Panc1 (cell line): Measurements from ENCODE around the gene TOMM70. TPM values are rescaled to one million over a fixed set of nuclear protein-coding genes. Genes with fewer than 3 reads are reported as not detected.

Experiments
- ATAC-seq: fragments of 200-7000 bp; cut with Tn5 transposase; 2 replicates; pipeline ENCODE4 v1.9.1; 2020; ENCODE audit warnings: mild to moderate bottlenecking, moderate library complexity
- BruUV-seq: library from RNA; stranded (reverse); fragments of 400-500 nt; replicated peaks from 2 replicates; lab custom pipeline; 2021; lab: Mats Ljungman, UMichigan
- CTCF ChIA-PET: fragments of 300-600 bp; sonication (Branson Sonifier 250); formaldehyde crosslinking; loops from one replicate; lab custom pipeline; 2022; ENCODE audit warnings: antibody characterized with exemption; lab: Charles Lee
- POLR2A ChIA-PET: fragments of 300-600 bp; sonication (Branson Sonifier 250); formaldehyde crosslinking; loops from one replicate; lab custom pipeline; 2022; ENCODE audit warnings: antibody characterized with exemption; lab: Charles Lee
- DNase-seq: peaks from one replicate; pipeline ENCODE4 v3.0.0-alpha.2; 2010; ENCODE audit warnings: low read depth, low spot score
- H3K27ac ChIP-seq: 2 replicates; pipeline ENCODE4 v1.5.1; 2011; ENCODE audit warnings: mild to moderate bottlenecking, low read length, inconsistent platforms
- H3K27me3 ChIP-seq: fragments of 200-500 bp; sonication (Bioruptor generic); 2 replicates; pipeline ENCODE4 v1.6.0; 2014; ENCODE audit warnings: low read length, inconsistent platforms; ENCODE audit not compliant: control insufficient read depth, insufficient read depth
- H3K36me3 ChIP-seq: fragments of 200-500 bp; sonication (Bioruptor generic); 2 replicates; pipeline ENCODE4 v1.5.1; 2014; ENCODE audit warnings: inconsistent platforms, mild to moderate bottlenecking, low read length, moderate library complexity; ENCODE audit not compliant: control insufficient read depth, insufficient read depth
- H3K4me1 ChIP-seq: 2 replicates; pipeline ENCODE4 v1.5.1; 2011; ENCODE audit warnings: inconsistent platforms, mild to moderate bottlenecking, low read length, moderate library complexity; ENCODE audit not compliant: control insufficient read depth, insufficient read depth
- H3K4me3 ChIP-seq, 2 experiments: 2 replicates each; pipeline ENCODE4 v1.5.1; 2011 to 2012; ENCODE audit warnings: low read depth in 2 of 2, low read length in 2 of 2, mild to moderate bottlenecking in 2 of 2, inconsistent platforms in 1 of 2, moderate library complexity in 1 of 2
- H3K9me3 ChIP-seq: fragments of 200-500 bp; sonication (Bioruptor generic); 2 replicates; pipeline ENCODE4 v1.5.1; 2014; ENCODE audit warnings: low read depth, mild to moderate bottlenecking, inconsistent platforms, low read length, moderate library complexity; ENCODE audit not compliant: control insufficient read depth, insufficient read depth
- POLR2AphosphoS5 ChIP-seq: IDR thresholded peaks from 2 replicates; pipeline ENCODE4 v1.6.1; 2012; ENCODE audit warnings: mild to moderate bottlenecking, low read depth, low read length, moderate library complexity
- SIN3A ChIP-seq: IDR thresholded peaks from 2 replicates; pipeline ENCODE4 v1.6.1; 2012; ENCODE audit warnings: low read depth, mild to moderate bottlenecking, low read length, moderate library complexity, borderline replicate concordance; ENCODE audit not compliant: insufficient read depth
- TCF7L2 ChIP-seq: IDR thresholded peaks from 2 replicates; pipeline ENCODE4 v1.6.1; 2011; ENCODE audit warnings: mild to moderate bottlenecking, low read depth, low read length, inconsistent platforms
- in situ Hi-C: cut with HindIII; loops from 2 replicates; pipeline ENCODE4 v1.10.0; 2016; ENCODE audit warnings: low sequenced_read_pairs, low pct_unique_long_range_greater_than_20kb
- intact Hi-C: fragments of 100-400 bp; cut with micrococcal nuclease; formaldehyde crosslinking; loops from one replicate; pipeline ENCODE4 v1.10.0; 2022; ENCODE audit not compliant: unreplicated experiment
- total RNA-seq: library from RNA; stranded (reverse); gene quantifications from one replicate; pipeline ENCODE4 v1.2.1, GENCODE V29; 2021; ENCODE audit not compliant: unreplicated experiment
- TF ChIP-seq, protein P1 (sequence below): fragments of 450-650 bp; IDR thresholded peaks from 2 replicates; pipeline ENCODE4 v1.5.1; 2017; ENCODE audit warnings: mild to moderate bottlenecking
- TF ChIP-seq, protein P2 (sequence below), 2 experiments: IDR thresholded peaks; 2 replicates each; pipeline ENCODE4 v1.6.1; 2011 to 2012; ENCODE audit warnings: low read depth in 2 of 2, control low read depth in 1 of 2, low read length in 1 of 2, mild to moderate bottlenecking in 1 of 2, moderate library complexity in 1 of 2; ENCODE audit not compliant: insufficient read depth in 1 of 2

The TOMM70 gene
- total RNA-seq, 1 experiment from 2014 or later: 55.7 TPM

DNA sequence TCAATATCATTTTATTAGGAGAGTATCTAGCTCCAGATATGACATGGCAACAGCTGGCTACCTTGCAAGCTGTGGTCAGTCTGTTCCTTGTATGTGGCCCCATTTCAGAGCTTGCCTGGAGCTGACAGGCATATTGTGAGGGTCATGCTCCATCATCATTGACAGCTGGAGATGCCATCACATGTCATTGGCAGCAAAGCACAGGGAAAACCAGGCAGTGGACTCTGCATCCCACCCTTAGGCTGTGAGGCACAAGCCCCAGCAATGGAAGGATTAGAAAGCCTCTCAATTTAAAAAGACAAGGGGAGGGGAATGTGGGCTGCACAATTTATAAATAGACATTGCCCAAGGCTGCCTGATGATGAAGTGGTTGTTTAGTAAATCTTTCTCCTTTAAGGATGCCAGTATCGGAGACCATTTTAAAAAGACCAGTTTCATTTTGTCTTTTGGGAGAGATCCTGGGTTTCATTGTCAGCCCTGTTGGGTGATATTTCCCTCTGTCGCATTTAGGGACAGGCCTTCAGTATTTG is 28.4 kb upstream of the TOMM70 start:
- POLR2A ChIA-PET: no interaction called here
- Histone ChIP-seq H3K9me3 (no peaks in the 10 kb centered on the region), H3K27me3 (peaks cover 8% of the 10 kb centered on the region), H3K4me3 (no peak overlapping the region), H3K27ac (no peak overlapping the region), H3K4me1 (no peaks in the 10 kb centered on the region), H3K36me3 (no peaks in the 10 kb centered on the region)
- CTCF ChIA-PET: no interaction called here
- BruUV-seq: no TSS peak
- no peak for TF ChIP-seq POLR2AphosphoS5
- TF ChIP-seq, protein P1, sequence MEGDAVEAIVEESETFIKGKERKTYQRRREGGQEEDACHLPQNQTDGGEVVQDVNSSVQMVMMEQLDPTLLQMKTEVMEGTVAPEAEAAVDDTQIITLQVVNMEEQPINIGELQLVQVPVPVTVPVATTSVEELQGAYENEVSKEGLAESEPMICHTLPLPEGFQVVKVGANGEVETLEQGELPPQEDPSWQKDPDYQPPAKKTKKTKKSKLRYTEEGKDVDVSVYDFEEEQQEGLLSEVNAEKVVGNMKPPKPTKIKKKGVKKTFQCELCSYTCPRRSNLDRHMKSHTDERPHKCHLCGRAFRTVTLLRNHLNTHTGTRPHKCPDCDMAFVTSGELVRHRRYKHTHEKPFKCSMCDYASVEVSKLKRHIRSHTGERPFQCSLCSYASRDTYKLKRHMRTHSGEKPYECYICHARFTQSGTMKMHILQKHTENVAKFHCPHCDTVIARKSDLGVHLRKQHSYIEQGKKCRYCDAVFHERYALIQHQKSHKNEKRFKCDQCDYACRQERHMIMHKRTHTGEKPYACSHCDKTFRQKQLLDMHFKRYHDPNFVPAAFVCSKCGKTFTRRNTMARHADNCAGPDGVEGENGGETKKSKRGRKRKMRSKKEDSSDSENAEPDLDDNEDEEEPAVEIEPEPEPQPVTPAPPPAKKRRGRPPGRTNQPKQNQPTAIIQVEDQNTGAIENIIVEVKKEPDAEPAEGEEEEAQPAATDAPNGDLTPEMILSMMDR: no peak
- TF ChIP-seq, protein P2, sequence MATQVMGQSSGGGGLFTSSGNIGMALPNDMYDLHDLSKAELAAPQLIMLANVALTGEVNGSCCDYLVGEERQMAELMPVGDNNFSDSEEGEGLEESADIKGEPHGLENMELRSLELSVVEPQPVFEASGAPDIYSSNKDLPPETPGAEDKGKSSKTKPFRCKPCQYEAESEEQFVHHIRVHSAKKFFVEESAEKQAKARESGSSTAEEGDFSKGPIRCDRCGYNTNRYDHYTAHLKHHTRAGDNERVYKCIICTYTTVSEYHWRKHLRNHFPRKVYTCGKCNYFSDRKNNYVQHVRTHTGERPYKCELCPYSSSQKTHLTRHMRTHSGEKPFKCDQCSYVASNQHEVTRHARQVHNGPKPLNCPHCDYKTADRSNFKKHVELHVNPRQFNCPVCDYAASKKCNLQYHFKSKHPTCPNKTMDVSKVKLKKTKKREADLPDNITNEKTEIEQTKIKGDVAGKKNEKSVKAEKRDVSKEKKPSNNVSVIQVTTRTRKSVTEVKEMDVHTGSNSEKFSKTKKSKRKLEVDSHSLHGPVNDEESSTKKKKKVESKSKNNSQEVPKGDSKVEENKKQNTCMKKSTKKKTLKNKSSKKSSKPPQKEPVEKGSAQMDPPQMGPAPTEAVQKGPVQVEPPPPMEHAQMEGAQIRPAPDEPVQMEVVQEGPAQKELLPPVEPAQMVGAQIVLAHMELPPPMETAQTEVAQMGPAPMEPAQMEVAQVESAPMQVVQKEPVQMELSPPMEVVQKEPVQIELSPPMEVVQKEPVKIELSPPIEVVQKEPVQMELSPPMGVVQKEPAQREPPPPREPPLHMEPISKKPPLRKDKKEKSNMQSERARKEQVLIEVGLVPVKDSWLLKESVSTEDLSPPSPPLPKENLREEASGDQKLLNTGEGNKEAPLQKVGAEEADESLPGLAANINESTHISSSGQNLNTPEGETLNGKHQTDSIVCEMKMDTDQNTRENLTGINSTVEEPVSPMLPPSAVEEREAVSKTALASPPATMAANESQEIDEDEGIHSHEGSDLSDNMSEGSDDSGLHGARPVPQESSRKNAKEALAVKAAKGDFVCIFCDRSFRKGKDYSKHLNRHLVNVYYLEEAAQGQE (IDR thresholded peaks at IDR 0.05; ENCODE audit: insufficient read depth in 1 of 2, low read depth in 2 of 2, low read length in 1 of 2): no peak
- intact Hi-C loops (no loop called here), in situ Hi-C loops (no loop called here)
- ATAC-seq (no peak), DNase-seq (no peak)

DNA sequence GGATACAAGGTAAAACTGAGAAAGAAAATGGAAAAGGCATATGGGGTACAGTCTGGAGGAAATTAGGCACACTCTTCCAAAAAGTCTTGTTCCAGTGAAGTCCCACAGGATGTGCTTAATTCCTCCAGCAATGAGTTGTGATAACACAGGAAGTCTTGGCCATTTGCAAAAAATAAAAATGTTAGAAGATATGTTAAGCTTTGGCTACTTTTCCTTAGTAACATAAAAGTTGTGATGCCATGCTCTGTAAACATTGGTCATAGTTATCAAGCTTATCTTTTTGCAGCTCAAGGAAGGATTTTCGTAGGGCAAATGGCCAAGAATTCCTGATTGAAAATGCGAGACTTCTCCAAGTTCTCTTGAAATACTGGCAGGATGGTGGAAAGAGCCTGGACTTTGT is 26.8 kb upstream of the TOMM70 start:
- ChIA-PET POLR2A (no interaction called here), CTCF (no interaction called here)
- peaks cover 8% of the 10 kb centered on the region for H3K27me3 ChIP-seq
- intact Hi-C loops (no loop called here), in situ Hi-C loops (no loop called here)
- no peaks in the 10 kb centered on the region for H3K9me3 ChIP-seq
- no peaks in the 10 kb centered on the region for H3K36me3 ChIP-seq
- no peak overlapping the region for H3K4me3 ChIP-seq
- DNase-seq (no peak), ATAC-seq (no peak)
- no peak overlapping the region for H3K27ac ChIP-seq
- TF ChIP-seq SIN3A (no peak), POLR2AphosphoS5 (no peak), TCF7L2 (no peak)
- TF ChIP-seq, protein P2 (IDR thresholded peaks at IDR 0.05; ENCODE audit: insufficient read depth in 1 of 2, low read depth in 2 of 2, low read length in 1 of 2): no peak
- TF ChIP-seq, protein P1: no peak
- H3K4me1 ChIP-seq: no peaks in the 10 kb centered on the region
- no TSS peak for BruUV-seq
